ENCODE measurements around the gene TCP11L1. TPM values are rescaled to one million over a fixed set of nuclear protein-coding genes. Genes with fewer than 3 reads are reported as not detected.

Gene TCP11L1
- total and polyA plus RNA-seq, 9 of the 15 experiments (the other 6 are each of a cell fraction or from before 2014, with no cell fraction given) = 1.6 to 15.3 (median 5.4) TPM

DNA sequence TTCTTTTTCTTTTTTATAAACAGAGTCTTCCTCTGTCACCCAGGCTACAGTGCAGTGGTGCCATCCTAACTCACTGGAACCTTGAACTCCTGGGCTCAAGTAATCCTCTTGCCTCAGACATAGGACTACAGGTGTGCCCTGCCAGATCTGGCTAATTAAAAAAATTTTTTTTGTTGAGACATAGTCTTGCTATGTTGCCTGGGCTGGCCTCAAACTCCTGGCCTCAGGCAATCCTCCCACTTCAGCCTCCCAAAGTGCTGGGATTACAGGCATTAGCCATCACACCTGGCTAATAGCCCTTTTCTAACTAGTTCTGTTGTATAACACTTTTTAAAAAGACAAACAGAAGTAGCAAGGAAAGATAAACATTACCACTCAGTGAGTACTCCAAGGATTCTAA is 64.5 kb downstream of the TCP11L1 start:
- BruUV-seq (replicated peaks) = no TSS peak
- no peaks in the 10 kb centered on the region for H3K9me3 ChIP-seq (replicated peaks; ENCODE audit: control insufficient read depth, insufficient read depth, low read depth, low read length)
- POLR2A ChIA-PET = no interaction called here
- no peak overlapping the region for H3K4me3 ChIP-seq
- no peak overlapping the region for H3K27ac ChIP-seq (ENCODE audit: extremely low read depth, low read depth, low read length)
- no peaks in the 10 kb centered on the region for H3K27me3 ChIP-seq (ENCODE audit: control insufficient read depth in 2 of 2, insufficient read depth in 2 of 2, low read length in 2 of 2)
- intact Hi-C loops (cut with micrococcal nuclease) (no loop called here), in situ Hi-C loops (cut with MboI) (no loop called here)
- no peak for FAIRE-seq
- no peak overlapping the region for H3K4me2 ChIP-seq (ENCODE audit: insufficient read depth, low read length)
- no peaks in the 10 kb centered on the region for H3K79me2 ChIP-seq (ENCODE audit: control insufficient read depth, insufficient read depth, low read length)
- no peak for TF ChIP-seq CBX2 (IDR thresholded peaks at IDR 0.05; ENCODE audit: insufficient read depth, low read length, poor library complexity, severe bottlenecking)
- TF ChIP-seq BRF1 (IDR thresholded peaks at IDR 0.05; ENCODE audit: borderline replicate concordance, extremely low read depth, insufficient read length) = no peak
- DNase-seq (ENCODE audit: extremely low read depth in 1 of 4, low spot score in 3 of 4) = no peak
- no peak overlapping the region for H3K9ac ChIP-seq (ENCODE audit: insufficient read depth in 1 of 2, low read depth in 2 of 2, low read length in 2 of 2)
- H3K4me1 ChIP-seq (replicated peaks in 1 of 2; ENCODE audit: control insufficient read depth in 2 of 2, insufficient read depth in 2 of 2, low read length in 2 of 2) = no peaks in the 10 kb centered on the region
- no peak for ATAC-seq
- peaks cover 55% of the 10 kb centered on the region; the same call in 2 of the 3 replicates for H3K36me3 ChIP-seq (ENCODE audit: control insufficient read depth, insufficient read depth, low read length)
- no peak overlapping the region for H2AFZ ChIP-seq (ENCODE audit: low read depth, low read length)
- CTCF ChIA-PET (ENCODE audit: low intra/inter-chr PET ratio) = no interaction called here
- no peaks in the 10 kb centered on the region for H4K20me1 ChIP-seq (replicated peaks; ENCODE audit: control insufficient read depth, insufficient read depth, low read length)
- no peaks in the 10 kb centered on the region for H3K9me1 ChIP-seq (ENCODE audit: control insufficient read depth, insufficient read depth, low read length)

- ATAC-seq (no peak), FAIRE-seq (no peak), DNase-seq (ENCODE audit: extremely low read depth in 1 of 4, low spot score in 3 of 4) (no peak)
- no peaks in the 10 kb centered on the region for H3K9me3 ChIP-seq (replicated peaks; ENCODE audit: control insufficient read depth, insufficient read depth, low read depth, low read length)
- peaks cover 17% of the 10 kb centered on the region; the same call in 2 of the 3 replicates for H3K36me3 ChIP-seq (ENCODE audit: control insufficient read depth, insufficient read depth, low read length)
- intact Hi-C loops (cut with micrococcal nuclease) (no loop called here), in situ Hi-C loops (cut with MboI) (no loop called here)
- H3K9ac ChIP-seq (ENCODE audit: insufficient read depth in 1 of 2, low read depth in 2 of 2, low read length in 2 of 2) = no peak overlapping the region
- H3K4me1 ChIP-seq (replicated peaks in 1 of 2; ENCODE audit: control insufficient read depth in 2 of 2, insufficient read depth in 2 of 2, low read length in 2 of 2) = no peaks in the 10 kb centered on the region
- H3K27ac ChIP-seq (ENCODE audit: extremely low read depth, low read depth, low read length) = no peak overlapping the region
- no peaks in the 10 kb centered on the region for H3K79me2 ChIP-seq (ENCODE audit: control insufficient read depth, insufficient read depth, low read length)
- ChIA-PET POLR2A (no interaction called here), CTCF (ENCODE audit: low intra/inter-chr PET ratio) (no interaction called here)
- H2AFZ ChIP-seq (ENCODE audit: low read depth, low read length) = no peak overlapping the region
- H3K4me2 ChIP-seq (ENCODE audit: insufficient read depth, low read length) = no peak overlapping the region
- H3K4me3 ChIP-seq = no peak overlapping the region
- no TSS peak for BruUV-seq (replicated peaks)
- H4K20me1 ChIP-seq (replicated peaks; ENCODE audit: control insufficient read depth, insufficient read depth, low read length) = no peaks in the 10 kb centered on the region
- H3K9me1 ChIP-seq (ENCODE audit: control insufficient read depth, insufficient read depth, low read length) = no peaks in the 10 kb centered on the region
- H3K27me3 ChIP-seq (ENCODE audit: control insufficient read depth in 2 of 2, insufficient read depth in 2 of 2, low read length in 2 of 2) = no peaks in the 10 kb centered on the region
- TF ChIP-seq SMARCA4 (IDR thresholded peaks at IDR 0.05) (no peak), NR1H2 (CRISPR knock-in tag; IDR thresholded peaks at IDR 0.05) (no peak), TFAM (CRISPR knock-in tag; conservative IDR thresholded peaks at IDR 0.05) (no peak), TAF15 (IDR thresholded peaks at IDR 0.05; ENCODE audit: low read depth, low read length) (no peak), BRD4 (IDR thresholded peaks at IDR 0.05) (no peak), ZNF24 (IDR thresholded peaks at IDR 0.05) (no peak), ZBTB7A (IDR thresholded peaks at IDR 0.05; ENCODE audit: borderline replicate concordance, control insufficient read depth, low read depth, low read length) (no peak), ZNF3 (CRISPR knock-in tag; IDR thresholded peaks at IDR 0.05) (no peak), PPARD (CRISPR knock-in tag; IDR thresholded peaks at IDR 0.05) (no peak), ZNF785 (CRISPR knock-in tag; IDR thresholded peaks at IDR 0.05) (no peak), MAFK (IDR thresholded peaks at IDR 0.05; ENCODE audit: low read length) (no peak), THAP7 (CRISPR knock-in tag; IDR thresholded peaks at IDR 0.05) (no peak), FOXJ2 (tag; IDR thresholded peaks at IDR 0.05) (no peak)
- TF ChIP-seq, protein P1, sequence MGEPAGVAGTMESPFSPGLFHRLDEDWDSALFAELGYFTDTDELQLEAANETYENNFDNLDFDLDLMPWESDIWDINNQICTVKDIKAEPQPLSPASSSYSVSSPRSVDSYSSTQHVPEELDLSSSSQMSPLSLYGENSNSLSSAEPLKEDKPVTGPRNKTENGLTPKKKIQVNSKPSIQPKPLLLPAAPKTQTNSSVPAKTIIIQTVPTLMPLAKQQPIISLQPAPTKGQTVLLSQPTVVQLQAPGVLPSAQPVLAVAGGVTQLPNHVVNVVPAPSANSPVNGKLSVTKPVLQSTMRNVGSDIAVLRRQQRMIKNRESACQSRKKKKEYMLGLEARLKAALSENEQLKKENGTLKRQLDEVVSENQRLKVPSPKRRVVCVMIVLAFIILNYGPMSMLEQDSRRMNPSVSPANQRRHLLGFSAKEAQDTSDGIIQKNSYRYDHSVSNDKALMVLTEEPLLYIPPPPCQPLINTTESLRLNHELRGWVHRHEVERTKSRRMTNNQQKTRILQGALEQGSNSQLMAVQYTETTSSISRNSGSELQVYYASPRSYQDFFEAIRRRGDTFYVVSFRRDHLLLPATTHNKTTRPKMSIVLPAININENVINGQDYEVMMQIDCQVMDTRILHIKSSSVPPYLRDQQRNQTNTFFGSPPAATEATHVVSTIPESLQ (CRISPR knock-in tag; IDR thresholded peaks at IDR 0.05) = no peak
These were observed 70.0 kb downstream of the TCP11L1 start for GRCh38 chr11:33109294-33109895.
